ENCODE data around the gene ARFGAP3.

- no peak for TF ChIP-seq POLR2AphosphoS5 (IDR thresholded peaks at IDR 0.05)
- TF ChIP-seq, protein P1, sequence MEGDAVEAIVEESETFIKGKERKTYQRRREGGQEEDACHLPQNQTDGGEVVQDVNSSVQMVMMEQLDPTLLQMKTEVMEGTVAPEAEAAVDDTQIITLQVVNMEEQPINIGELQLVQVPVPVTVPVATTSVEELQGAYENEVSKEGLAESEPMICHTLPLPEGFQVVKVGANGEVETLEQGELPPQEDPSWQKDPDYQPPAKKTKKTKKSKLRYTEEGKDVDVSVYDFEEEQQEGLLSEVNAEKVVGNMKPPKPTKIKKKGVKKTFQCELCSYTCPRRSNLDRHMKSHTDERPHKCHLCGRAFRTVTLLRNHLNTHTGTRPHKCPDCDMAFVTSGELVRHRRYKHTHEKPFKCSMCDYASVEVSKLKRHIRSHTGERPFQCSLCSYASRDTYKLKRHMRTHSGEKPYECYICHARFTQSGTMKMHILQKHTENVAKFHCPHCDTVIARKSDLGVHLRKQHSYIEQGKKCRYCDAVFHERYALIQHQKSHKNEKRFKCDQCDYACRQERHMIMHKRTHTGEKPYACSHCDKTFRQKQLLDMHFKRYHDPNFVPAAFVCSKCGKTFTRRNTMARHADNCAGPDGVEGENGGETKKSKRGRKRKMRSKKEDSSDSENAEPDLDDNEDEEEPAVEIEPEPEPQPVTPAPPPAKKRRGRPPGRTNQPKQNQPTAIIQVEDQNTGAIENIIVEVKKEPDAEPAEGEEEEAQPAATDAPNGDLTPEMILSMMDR (IDR thresholded peaks at IDR 0.05): no peak
- no peak for TF ChIP-seq POLR2A (IDR thresholded peaks at IDR 0.05)
- TF ChIP-seq EP300 (IDR thresholded peaks at IDR 0.05): no peak
These were observed 14.3 kb upstream of the ARFGAP3 start for GRCh38 chr22:42871146-42872050.

Measured in gastroesophageal sphincter (tissue), 3 donors.